SK-N-SH (cell line): ENCODE data around the gene CHST11. TPM values are rescaled to one million over a fixed set of nuclear protein-coding genes. Genes with fewer than 3 reads are reported as not detected.

ENCODE experiments used
- CTCF ChIA-PET: fragments of 300-600, 350-600 bp; formaldehyde crosslinking; extraction: SDS; loops from one replicate; lab custom pipeline; 2021; lab: Yijun Ruan, JAX
- POLR2A ChIA-PET: fragments of 350-600 bp; sonication (Branson Sonifier 250); formaldehyde crosslinking; extraction: SDS; loops from one replicate; lab custom pipeline; 2020; ENCODE audit warnings: antibody characterized with exemption, inconsistent platforms; lab: Yijun Ruan, JAX
- DNase-seq: peaks from one replicate; pipeline ENCODE4 v3.0.0; 2012
- H2AFZ ChIP-seq: fragments of 200-600 bp; sonication (generic); 2 replicates; pipeline ENCODE4 v1.8.1; 2016; ENCODE audit warnings: antibody characterized with exemption, mild to moderate bottlenecking, low read depth
- H3F3A ChIP-seq: fragments of 200-600 bp; sonication (generic); replicated peaks from 2 replicates; pipeline ENCODE3; 2016; ENCODE audit warnings: antibody characterized with exemption, mild to moderate bottlenecking; ENCODE audit not compliant: insufficient read depth
- H3K27ac ChIP-seq, 2 experiments: fragments of 200-500 bp in 1 of 2; fragments of 200-600 bp in 1 of 2; sonication (Bioruptor generic) in 1 of 2; sonication (generic), shearing (Covaris generic) in 1 of 2; 2 replicates each; pipeline versions ENCODE4 v1.5.1 to v1.6.1; 2014 to 2016; ENCODE audit warnings: low read depth in 2 of 2, inconsistent platforms in 1 of 2, low read length in 1 of 2, mild to moderate bottlenecking in 1 of 2, mixed read lengths in 1 of 2
- H3K27me3 ChIP-seq: fragments of 200-600 bp; sonication (generic), shearing (Covaris generic); 2 replicates; pipeline ENCODE4 v1.6.1; 2016; ENCODE audit warnings: mixed run types; ENCODE audit not compliant: insufficient read depth
- H3K36me3 ChIP-seq, 2 experiments: fragments of 200-500 bp in 1 of 2; fragments of 200-600 bp in 1 of 2; sonication (Bioruptor generic) in 1 of 2; sonication (generic) in 1 of 2; replicated peaks in 1 of 2; 2 replicates each; pipeline versions ENCODE3 to v1.5.1; 2014 to 2016; ENCODE audit warnings: low read length in 1 of 2, mild to moderate bottlenecking in 1 of 2; ENCODE audit not compliant: insufficient read depth in 2 of 2, control insufficient read depth in 1 of 2
- H3K4me1 ChIP-seq, 2 experiments: fragments of 200-500 bp in 1 of 2; fragments of 200-600 bp in 1 of 2; sonication (Bioruptor generic) in 1 of 2; sonication (generic), shearing (Covaris generic) in 1 of 2; 2 replicates each; pipeline versions ENCODE4 v1.5.1 to v1.6.1; 2014 to 2016; ENCODE audit warnings: low read depth in 1 of 2, low read length in 1 of 2, mixed run types in 1 of 2; ENCODE audit not compliant: insufficient read depth in 2 of 2, control insufficient read depth in 1 of 2
- H3K4me2 ChIP-seq: fragments of 200-600 bp; sonication (generic), shearing (Covaris generic); 2 replicates; pipeline ENCODE4 v1.6.1; 2017; ENCODE audit warnings: mixed run types
- H3K4me3 ChIP-seq, 2 experiments: fragments of 200-500 bp in 1 of 2; fragments of 200-600 bp in 1 of 2; sonication (Bioruptor generic) in 1 of 2; sonication (generic), shearing (Covaris generic) in 1 of 2; 2 replicates each; pipeline versions ENCODE4 v1.5.1 to v1.8.1; 2014 to 2016; ENCODE audit warnings: low read depth in 2 of 2, inconsistent platforms in 1 of 2, low read length in 1 of 2, mild to moderate bottlenecking in 1 of 2, mixed read lengths in 1 of 2, moderate library complexity in 1 of 2
- H3K79me2 ChIP-seq: fragments of 200-600 bp; sonication (generic); 2 replicates; pipeline ENCODE4 v1.8.1; 2017; ENCODE audit warnings: mild to moderate bottlenecking; ENCODE audit not compliant: insufficient read depth
- H3K9ac ChIP-seq: fragments of 200-600 bp; sonication (generic); 2 replicates; pipeline ENCODE4 v1.6.1; 2017; ENCODE audit warnings: mixed run types
- H3K9me2 ChIP-seq: fragments of 200-600 bp; sonication (generic); 2 replicates; pipeline ENCODE4 v1.6.1; 2017; ENCODE audit warnings: mixed run types
- H3K9me3 ChIP-seq: fragments of 200-600 bp; sonication (generic); 2 replicates; pipeline ENCODE4 v1.6.1; 2017; ENCODE audit warnings: mixed run types, mild to moderate bottlenecking, moderate library complexity
- H4K20me1 ChIP-seq: fragments of 200-600 bp; sonication (generic); 2 replicates; pipeline ENCODE4 v1.6.1; 2017; ENCODE audit warnings: mild to moderate bottlenecking, mixed run types; ENCODE audit not compliant: insufficient read depth
- CHD2 ChIP-seq: fragments of 150-350 bp; IDR thresholded peaks from 2 replicates; pipeline ENCODE4 v1.6.1; 2018; ENCODE audit warnings: low read length; ENCODE audit not compliant: partially characterized antibody
- EP300 ChIP-seq, 2 experiments: IDR thresholded peaks; 2 replicates each; pipeline versions ENCODE4 v1.4.0 to v1.6.1; 2012; ENCODE audit warnings: borderline replicate concordance in 1 of 2, low read depth in 1 of 2, low read length in 1 of 2
- FOXJ3 ChIP-seq: sonication (generic); formaldehyde crosslinking; IDR thresholded peaks from 2 replicates; pipeline ENCODE4 v1.5.1; 2020; ENCODE audit warnings: mild to moderate bottlenecking, missing genetic modification reagents
- FOXM1 ChIP-seq: IDR thresholded peaks from 2 replicates; pipeline ENCODE4 v1.4.0; 2012; ENCODE audit warnings: low read depth, mild to moderate bottlenecking
- GABPA ChIP-seq: IDR thresholded peaks from 2 replicates; pipeline ENCODE4 v1.4.0; 2012; ENCODE audit warnings: low read depth, mild to moderate bottlenecking
- IRF3 ChIP-seq: fragments of 150-350 bp; IDR thresholded peaks from 2 replicates; pipeline ENCODE4 v1.6.1; 2016; ENCODE audit warnings: mild to moderate bottlenecking, low read depth, low read length
- JUND ChIP-seq: IDR thresholded peaks from 2 replicates; pipeline ENCODE4 v1.4.0; 2012
- MAX ChIP-seq: IDR thresholded peaks from 2 replicates; pipeline ENCODE4 v1.4.0; 2012; ENCODE audit warnings: low read depth
- MEF2A ChIP-seq: IDR thresholded peaks from 2 replicates; pipeline ENCODE4 v1.4.0; 2012; ENCODE audit warnings: low read depth, borderline replicate concordance
- MXI1 ChIP-seq: IDR thresholded peaks from 2 replicates; pipeline ENCODE4 v1.6.1; 2012; ENCODE audit warnings: mild to moderate bottlenecking, low read depth, low read length, improper control_type of control experiment
- NRF1 ChIP-seq: IDR thresholded peaks from 2 replicates; pipeline ENCODE4 v1.6.1; 2012; ENCODE audit warnings: low read depth, mild to moderate bottlenecking, low read length
- POLR2AphosphoS5 ChIP-seq: IDR thresholded peaks from 2 replicates; pipeline ENCODE4 v1.6.1; 2012; ENCODE audit warnings: low read depth, low read length
- RCOR1 ChIP-seq: fragments of 150-350 bp; IDR thresholded peaks from 2 replicates; pipeline ENCODE4 v1.6.1; 2017; ENCODE audit warnings: antibody characterized with exemption, low read length
- REST ChIP-seq: IDR thresholded peaks from 2 replicates; pipeline ENCODE4 v1.6.1; 2012; ENCODE audit warnings: mild to moderate bottlenecking, low read depth, low read length, moderate library complexity
- RXRA ChIP-seq: IDR thresholded peaks from 2 replicates; pipeline ENCODE4 v1.4.0; 2012; ENCODE audit warnings: low read depth, mild to moderate bottlenecking, borderline replicate concordance
- TCF12 ChIP-seq: IDR thresholded peaks from 2 replicates; pipeline ENCODE4 v1.4.0; 2012
- USF2 ChIP-seq: fragments of 150-350 bp; IDR thresholded peaks from 2 replicates; pipeline ENCODE4 v1.6.1; 2017; ENCODE audit warnings: antibody characterized with exemption, low read length, low read depth, borderline replicate concordance
- ZBTB33 ChIP-seq: IDR thresholded peaks from 2 replicates; pipeline ENCODE4 v1.4.0; 2012; ENCODE audit warnings: low read depth, borderline replicate concordance
- WGBS: methylation state at CpG from one replicate; pipeline ENCODE4 v1.1.6; 2017; ENCODE audit warnings: low lambda C conversion rate; 5-methylcytosine and 5-hydroxymethylcytosine counted together
- polyA plus RNA-seq, 3 experiments: library from polyadenylated mRNA; depleted of rRNA; stranded (reverse); fragments of >200 nt; gene quantifications; 2 replicates each; pipeline ENCODE4 v1.2.3, GENCODE V29; 2012

Gene CHST11
- polyA plus RNA-seq, 1 of the 3 experiments (the other 2 are of a cell fraction): 18.6 TPM

- Histone ChIP-seq H3K36me3 (no peaks in the 10 kb centered on the region), H3K9me3 (no peaks in the 10 kb centered on the region), H3K4me3 (no peak overlapping the region), H3K9ac (no peak overlapping the region), H3K9me2 (no peaks in the 10 kb centered on the region), H4K20me1 (no peaks in the 10 kb centered on the region), H3K27ac (no peak overlapping the region), H3K27me3 (no peaks in the 10 kb centered on the region), H2AFZ (no peak overlapping the region), H3K4me1 (peaks cover 3 to 6% of the 10 kb centered on the region in 2 experiments; a peak in 2 of 4 replicates), H3F3A (no peaks in the 10 kb centered on the region), H3K4me2 (no peak overlapping the region), H3K79me2 (no peaks in the 10 kb centered on the region)
- DNase-seq: no peak
- TF ChIP-seq IRF3 (no peak), RXRA (no peak), RCOR1 (no peak), JUND (no peak), MXI1 (no peak), TCF12 (no peak), CHD2 (no peak), FOXM1 (no peak), NRF1 (no peak), REST (no peak)
- WGBS: 84% methylated on average over 5 of the region's 5 CpGs
- ChIA-PET CTCF (interaction anchor here (0.7 to 1.5 kb wide), 3 partner anchors 47 to 299 kb away, joined by 3 to 7 read pairs (median 5); no protein-coding TSS in a partner anchor), POLR2A (no interaction called here)
Measured at GRCh38 chr12:104680491-104680890, 223.7 kb downstream of the CHST11 start.

- no peaks in the 10 kb centered on the region for H3K36me3 ChIP-seq
- ChIA-PET POLR2A (no interaction called here), CTCF (interaction anchor here (0.7 to 1.0 kb wide), 3 partner anchors 46 to 299 kb away, joined by 3 to 5 read pairs (median 3); no protein-coding TSS in a partner anchor)
- no peak overlapping the region for H2AFZ ChIP-seq
- no peak overlapping the region for H3K27ac ChIP-seq
- no peaks in the 10 kb centered on the region for H3K9me3 ChIP-seq
- 72% methylated on average over 3 of the region's 3 CpGs for WGBS
- DNase-seq: no peak
- H3K9me2 ChIP-seq: no peaks in the 10 kb centered on the region
- no peak overlapping the region for H3K4me2 ChIP-seq
- H3K27me3 ChIP-seq: no peaks in the 10 kb centered on the region
- no peak overlapping the region for H3K4me3 ChIP-seq
- no peaks in the 10 kb centered on the region for H4K20me1 ChIP-seq
- no peaks in the 10 kb centered on the region for H3K79me2 ChIP-seq
- H3F3A ChIP-seq: no peaks in the 10 kb centered on the region
- H3K4me1 ChIP-seq: peaks cover 6 to 7% of the 10 kb centered on the region in 2 experiments; a peak in 2 of 4 replicates
- H3K9ac ChIP-seq: no peak overlapping the region
- TF ChIP-seq ZBTB33: no peak
- TF ChIP-seq MAX: no peak
- TF ChIP-seq MEF2A: no peak
- TF ChIP-seq USF2: no peak
- no peak for TF ChIP-seq GABPA
- no peak for TF ChIP-seq FOXM1
- TF ChIP-seq FOXJ3: no peak
- TF ChIP-seq MXI1: no peak
- TF ChIP-seq EP300 (IDR thresholded peaks at IDR 0.05; ENCODE audit: borderline replicate concordance in 1 of 2, low read depth in 1 of 2, low read length in 1 of 2): no peak
- no peak for TF ChIP-seq POLR2AphosphoS5
- TF ChIP-seq IRF3: no peak
Measured at GRCh38 chr12:104681012-104681690, 224.4 kb downstream of the CHST11 start.
